SK-N-SH treated with all-trans-retinoic acid at 6 μM for 48 hours (cell line): ENCODE measurements around the gene LAMTOR4.

Source experiments
- ATAC-seq: fragments of 200-7000 bp; cut with Tn5 transposase; 3 replicates; pipeline ENCODE4 v1.9.1; 2020; ENCODE audit warnings: mild to moderate bottlenecking, moderate library complexity
- ARNTL ChIP-seq: fragments of 450-650 bp; formaldehyde crosslinking; IDR thresholded peaks from 2 replicates; pipeline ENCODE4 v1.5.0; 2020; ENCODE audit warnings: low read depth, mild to moderate bottlenecking, moderate library complexity, borderline replicate concordance
- BACH2 ChIP-seq: fragments of 250-450 bp; sonication (Bioruptor Pico); IDR thresholded peaks from 2 replicates; pipeline ENCODE4 v1.9.0; 2021; ENCODE audit warnings: mild to moderate bottlenecking, borderline replicate concordance
- CREB5 ChIP-seq: fragments of 250-450 bp; sonication (Bioruptor Pico); IDR thresholded peaks from 2 replicates; pipeline ENCODE4 v1.5.1; 2020; ENCODE audit warnings: low read depth, mild to moderate bottlenecking, moderate library complexity
- CSDC2 ChIP-seq: fragments of 250-450 bp; sonication (Bioruptor Pico); IDR thresholded peaks from 2 replicates; pipeline ENCODE4 v1.5.0; 2020; ENCODE audit warnings: mild to moderate bottlenecking, moderate library complexity
- ESRRG ChIP-seq: fragments of 250-450 bp; sonication (Bioruptor Pico); IDR thresholded peaks from 2 replicates; pipeline ENCODE4 v1.6.1; 2021; ENCODE audit warnings: mild to moderate bottlenecking
- GLIS3 ChIP-seq: fragments of 250-450 bp; sonication (Bioruptor Pico); IDR thresholded peaks from 2 replicates; pipeline ENCODE4 v1.5.0; 2020; ENCODE audit warnings: mild to moderate bottlenecking, moderate library complexity
- ISL1 ChIP-seq: fragments of 250-450 bp; sonication (Bioruptor Pico); IDR thresholded peaks from 2 replicates; pipeline ENCODE4 v2.1.2; 2022; ENCODE audit warnings: mild to moderate bottlenecking, moderate library complexity
- OSR1 ChIP-seq: fragments of 250-450 bp; sonication (Bioruptor Pico); IDR thresholded peaks from 2 replicates; pipeline ENCODE4 v1.8.0; 2022; ENCODE audit warnings: moderate library complexity, mild to moderate bottlenecking, inconsistent platforms
- PPARA ChIP-seq: fragments of 250-450 bp; sonication (Bioruptor Pico); IDR thresholded peaks from 2 replicates; pipeline ENCODE4 v1.5.0; 2020; ENCODE audit warnings: mild to moderate bottlenecking, borderline replicate concordance
- RARB ChIP-seq: fragments of 250-450 bp; sonication (Bioruptor Pico); IDR thresholded peaks from 2 replicates; pipeline ENCODE4 v1.8.0; 2021; ENCODE audit warnings: mild to moderate bottlenecking, moderate library complexity
- SNAI2 ChIP-seq: fragments of 250-450 bp; sonication (Bioruptor Pico); IDR thresholded peaks from 2 replicates; pipeline ENCODE4 v1.5.0; 2020; ENCODE audit warnings: mild to moderate bottlenecking, moderate library complexity
- TCF4 ChIP-seq: fragments of 250-450 bp; sonication (Bioruptor Pico); IDR thresholded peaks from 2 replicates; pipeline ENCODE4 v1.8.0; 2021; ENCODE audit warnings: mild to moderate bottlenecking, moderate library complexity, borderline replicate concordance
- TOX ChIP-seq: fragments of 250-450 bp; sonication (Bioruptor Pico); IDR thresholded peaks from 2 replicates; pipeline ENCODE4 v1.8.0; 2021; ENCODE audit warnings: mild to moderate bottlenecking, moderate library complexity, borderline replicate concordance
- TSHZ2 ChIP-seq: fragments of 250-450 bp; sonication (Bioruptor Pico); IDR thresholded peaks from 2 replicates; pipeline ENCODE4 v1.5.0; 2020; ENCODE audit warnings: mild to moderate bottlenecking, moderate library complexity
- ZC3H10 ChIP-seq: fragments of 250-450 bp; sonication (Bioruptor Pico); IDR thresholded peaks from 2 replicates; pipeline ENCODE4 v1.5.1; 2021; ENCODE audit warnings: mild to moderate bottlenecking, moderate library complexity
- ZFP30 ChIP-seq: fragments of 450-650 bp; formaldehyde crosslinking; IDR thresholded peaks from 2 replicates; pipeline ENCODE4 v1.5.0; 2022; ENCODE audit warnings: mild to moderate bottlenecking, moderate library complexity
- ZNF565 ChIP-seq: fragments of 450-650 bp; formaldehyde crosslinking; conservative IDR thresholded peaks from 2 replicates; pipeline ENCODE4 v1.5.0; 2020; ENCODE audit warnings: low read depth, mild to moderate bottlenecking, moderate library complexity
- ZNF70 ChIP-seq: fragments of 450-650 bp; formaldehyde crosslinking; IDR thresholded peaks from 2 replicates; pipeline ENCODE4 v1.5.0; 2020; ENCODE audit warnings: mild to moderate bottlenecking, moderate library complexity
- ZNF8 ChIP-seq: fragments of 450-650 bp; formaldehyde crosslinking; IDR thresholded peaks from 2 replicates; pipeline ENCODE4 v1.5.0; 2020; ENCODE audit warnings: mild to moderate bottlenecking, moderate library complexity
- TF ChIP-seq, protein P1 (sequence below): fragments of 250-450 bp; sonication (Bioruptor Pico); IDR thresholded peaks from 2 replicates; pipeline ENCODE4 v1.5.1; 2021; ENCODE audit warnings: mild to moderate bottlenecking, moderate library complexity
- TF ChIP-seq, protein P2 (sequence below): fragments of 250-450 bp; sonication (Bioruptor Pico); IDR thresholded peaks from 2 replicates; pipeline ENCODE4 v1.8.0; 2020; ENCODE audit warnings: mild to moderate bottlenecking, moderate library complexity, borderline replicate concordance
- TF ChIP-seq, protein P3 (sequence below): fragments of 250-450 bp; sonication (Bioruptor Pico); IDR thresholded peaks from 2 replicates; pipeline ENCODE4 v1.8.0; 2021; ENCODE audit warnings: low read depth, mild to moderate bottlenecking, moderate library complexity, borderline replicate concordance

The LAMTOR4 gene

DNA sequence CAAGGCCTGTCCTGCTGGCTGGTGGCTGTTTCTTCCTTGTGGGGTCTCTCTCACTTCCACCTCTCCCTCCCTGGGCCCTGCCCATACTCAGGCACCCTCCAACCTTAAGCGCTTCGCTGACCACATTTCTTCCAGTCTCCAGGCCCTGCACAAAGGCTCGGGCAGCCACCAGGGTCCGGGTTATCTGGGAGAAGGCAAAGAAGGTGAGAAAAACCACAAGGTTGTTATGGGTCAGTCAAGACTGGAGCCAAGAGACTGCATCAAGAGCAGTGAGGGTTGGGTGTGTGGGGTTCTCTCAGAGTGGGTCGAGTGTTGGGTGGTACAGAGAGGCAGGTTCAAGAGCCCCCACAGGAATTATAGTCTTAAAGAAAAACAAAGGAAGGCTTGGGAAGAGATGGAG, 25.9 kb downstream of the LAMTOR4 start:
- no peak for ATAC-seq
- no peak for TF ChIP-seq CSDC2 (CRISPR knock-in tag)
- TF ChIP-seq, all 23 proteins: peak for 0

DNA sequence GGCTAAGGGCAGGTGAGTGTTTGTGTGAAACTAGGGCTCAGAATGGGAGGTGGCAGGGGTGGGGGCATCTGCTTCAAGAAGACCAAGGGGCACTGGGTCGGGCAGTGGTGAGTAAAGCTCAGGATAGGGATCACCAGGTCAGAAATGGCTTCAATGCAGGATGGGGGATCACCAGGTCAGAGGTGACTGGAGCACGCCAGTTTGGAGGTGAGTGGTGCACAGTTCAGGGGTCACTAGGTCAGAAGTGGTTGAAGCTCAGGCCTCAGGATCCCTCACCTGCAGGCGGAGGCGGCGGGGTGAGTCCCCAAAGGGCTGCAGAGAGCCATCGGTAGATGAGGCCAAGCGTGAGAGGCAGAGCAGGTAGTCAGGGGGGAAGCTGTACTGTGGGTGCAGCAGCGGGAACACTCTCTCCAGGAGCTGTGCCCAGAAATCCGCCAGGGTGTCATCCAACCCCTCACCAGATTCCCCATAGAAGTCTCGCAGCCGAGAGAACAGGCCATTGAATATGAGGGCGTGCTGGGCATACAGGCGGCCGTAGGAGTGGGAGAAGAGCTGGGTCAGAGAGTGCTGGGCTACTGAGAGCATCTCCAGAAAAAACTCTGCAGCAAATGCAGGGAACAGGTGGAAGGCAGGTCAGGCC, 26.7 kb downstream of the LAMTOR4 start:
- no peak for ATAC-seq
- TF ChIP-seq ZNF565 (CRISPR knock-in tag): no peak
- TF ChIP-seq ZC3H10 (CRISPR knock-in tag): no peak
- TF ChIP-seq ISL1 (CRISPR knock-in tag): no peak
- TF ChIP-seq TSHZ2 (CRISPR knock-in tag): no peak
- no peak for TF ChIP-seq ESRRG
- TF ChIP-seq RARB: no peak
- TF ChIP-seq OSR1 (CRISPR knock-in tag): no peak
- TF ChIP-seq, all 23 proteins: peak for 0

DNA sequence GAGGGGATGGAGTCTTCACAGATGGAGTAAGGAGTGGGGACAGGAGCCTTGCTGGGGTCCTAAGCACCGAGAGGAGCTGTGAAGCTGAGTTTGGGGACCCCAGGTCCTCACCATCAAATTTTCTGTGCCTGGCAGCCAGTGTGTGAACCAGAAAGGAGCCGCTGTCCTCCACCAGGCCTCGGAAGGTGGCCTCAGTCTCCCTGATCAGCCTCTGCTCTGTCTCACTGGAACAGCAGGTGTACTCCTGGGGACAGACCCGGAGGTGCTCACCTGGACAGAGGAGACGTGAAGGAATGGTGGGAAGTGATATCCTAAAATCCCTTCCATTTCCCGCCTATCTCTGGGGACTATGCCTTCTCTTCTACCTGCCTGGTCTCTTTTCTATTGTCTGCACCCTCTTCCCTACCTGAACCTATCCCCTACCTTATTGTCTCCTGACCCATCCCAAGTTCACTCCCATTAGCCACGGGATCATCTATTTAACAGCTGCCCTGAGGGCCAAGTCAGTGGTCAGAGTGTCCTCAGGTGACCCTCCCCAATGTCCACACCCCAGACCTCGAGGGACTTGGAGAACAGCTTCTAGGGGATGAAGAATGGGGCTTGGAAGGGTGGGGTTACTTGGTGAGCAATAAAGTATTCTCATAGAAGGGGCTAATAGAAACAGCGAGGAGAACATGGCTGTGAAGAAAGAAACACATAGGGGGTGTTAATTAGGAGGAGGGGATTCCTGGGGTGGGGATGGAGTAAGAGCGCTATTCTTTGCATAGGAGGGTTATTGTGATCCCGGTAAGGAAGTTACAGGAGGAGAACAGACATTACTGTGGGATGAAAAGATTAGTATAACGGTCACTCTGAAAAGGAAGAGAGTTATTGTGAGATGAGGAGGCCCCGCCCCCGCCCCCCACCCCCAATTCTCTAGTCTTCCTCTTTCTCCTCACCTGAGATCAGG, 27.7 kb downstream of the LAMTOR4 start:
- TF ChIP-seq RARB: no peak
- TF ChIP-seq ISL1 (CRISPR knock-in tag): no peak
- no peak for TF ChIP-seq ZNF70 (CRISPR knock-in tag)
- TF ChIP-seq TCF4 (CRISPR knock-in tag): no peak
- no peak for TF ChIP-seq PPARA (CRISPR knock-in tag)
- TF ChIP-seq, protein P1, sequence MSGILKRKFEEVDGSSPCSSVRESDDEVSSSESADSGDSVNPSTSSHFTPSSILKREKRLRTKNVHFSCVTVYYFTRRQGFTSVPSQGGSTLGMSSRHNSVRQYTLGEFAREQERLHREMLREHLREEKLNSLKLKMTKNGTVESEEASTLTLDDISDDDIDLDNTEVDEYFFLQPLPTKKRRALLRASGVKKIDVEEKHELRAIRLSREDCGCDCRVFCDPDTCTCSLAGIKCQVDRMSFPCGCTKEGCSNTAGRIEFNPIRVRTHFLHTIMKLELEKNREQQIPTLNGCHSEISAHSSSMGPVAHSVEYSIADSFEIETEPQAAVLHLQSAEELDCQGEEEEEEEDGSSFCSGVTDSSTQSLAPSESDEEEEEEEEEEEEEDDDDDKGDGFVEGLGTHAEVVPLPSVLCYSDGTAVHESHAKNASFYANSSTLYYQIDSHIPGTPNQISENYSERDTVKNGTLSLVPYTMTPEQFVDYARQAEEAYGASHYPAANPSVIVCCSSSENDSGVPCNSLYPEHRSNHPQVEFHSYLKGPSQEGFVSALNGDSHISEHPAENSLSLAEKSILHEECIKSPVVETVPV: no peak
- TF ChIP-seq ZNF8 (CRISPR knock-in tag): no peak
- no peak for TF ChIP-seq GLIS3 (CRISPR knock-in tag)
- TF ChIP-seq TOX: no peak
- TF ChIP-seq SNAI2 (CRISPR knock-in tag): no peak
- TF ChIP-seq ZC3H10 (CRISPR knock-in tag): no peak
- TF ChIP-seq, protein P2, sequence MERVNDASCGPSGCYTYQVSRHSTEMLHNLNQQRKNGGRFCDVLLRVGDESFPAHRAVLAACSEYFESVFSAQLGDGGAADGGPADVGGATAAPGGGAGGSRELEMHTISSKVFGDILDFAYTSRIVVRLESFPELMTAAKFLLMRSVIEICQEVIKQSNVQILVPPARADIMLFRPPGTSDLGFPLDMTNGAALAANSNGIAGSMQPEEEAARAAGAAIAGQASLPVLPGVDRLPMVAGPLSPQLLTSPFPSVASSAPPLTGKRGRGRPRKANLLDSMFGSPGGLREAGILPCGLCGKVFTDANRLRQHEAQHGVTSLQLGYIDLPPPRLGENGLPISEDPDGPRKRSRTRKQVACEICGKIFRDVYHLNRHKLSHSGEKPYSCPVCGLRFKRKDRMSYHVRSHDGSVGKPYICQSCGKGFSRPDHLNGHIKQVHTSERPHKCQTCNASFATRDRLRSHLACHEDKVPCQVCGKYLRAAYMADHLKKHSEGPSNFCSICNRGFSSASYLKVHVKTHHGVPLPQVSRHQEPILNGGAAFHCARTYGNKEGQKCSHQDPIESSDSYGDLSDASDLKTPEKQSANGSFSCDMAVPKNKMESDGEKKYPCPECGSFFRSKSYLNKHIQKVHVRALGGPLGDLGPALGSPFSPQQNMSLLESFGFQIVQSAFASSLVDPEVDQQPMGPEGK: no peak
- no peak for TF ChIP-seq CREB5 (CRISPR knock-in tag)
- no peak for TF ChIP-seq ESRRG
- no peak for TF ChIP-seq ARNTL (CRISPR knock-in tag)
- TF ChIP-seq ZNF565 (CRISPR knock-in tag): no peak
- TF ChIP-seq OSR1 (CRISPR knock-in tag): no peak
- no peak for TF ChIP-seq BACH2 (CRISPR knock-in tag)
- TF ChIP-seq, protein P3, sequence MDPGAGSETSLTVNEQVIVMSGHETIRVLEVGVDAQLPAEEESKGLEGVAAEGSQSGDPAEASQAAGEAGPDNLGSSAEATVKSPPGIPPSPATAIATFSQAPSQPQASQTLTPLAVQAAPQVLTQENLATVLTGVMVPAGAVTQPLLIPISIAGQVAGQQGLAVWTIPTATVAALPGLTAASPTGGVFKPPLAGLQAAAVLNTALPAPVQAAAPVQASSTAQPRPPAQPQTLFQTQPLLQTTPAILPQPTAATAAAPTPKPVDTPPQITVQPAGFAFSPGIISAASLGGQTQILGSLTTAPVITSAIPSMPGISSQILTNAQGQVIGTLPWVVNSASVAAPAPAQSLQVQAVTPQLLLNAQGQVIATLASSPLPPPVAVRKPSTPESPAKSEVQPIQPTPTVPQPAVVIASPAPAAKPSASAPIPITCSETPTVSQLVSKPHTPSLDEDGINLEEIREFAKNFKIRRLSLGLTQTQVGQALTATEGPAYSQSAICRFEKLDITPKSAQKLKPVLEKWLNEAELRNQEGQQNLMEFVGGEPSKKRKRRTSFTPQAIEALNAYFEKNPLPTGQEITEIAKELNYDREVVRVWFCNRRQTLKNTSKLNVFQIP (CRISPR knock-in tag): no peak
- no peak for TF ChIP-seq ZFP30
- no peak for ATAC-seq
